IMR-90 (cell line): ENCODE data around the gene SPEF2. TPM values are rescaled to one million over a fixed set of nuclear protein-coding genes. Genes with fewer than 3 reads are reported as not detected.
"Not testable (repeated sequence)": the region's sequence is repeated elsewhere in the genome, so short reads cannot be mapped to it uniquely, and the experiment has no call there.

Source experiments
- ATAC-seq: fragments of 200-7000 bp; cut with Tn5 transposase; 2 replicates; pipeline ENCODE4 v1.9.1; 2020; ENCODE audit warnings: low read depth, mild to moderate bottlenecking, moderate library complexity
- BruUV-seq: library from RNA; stranded (reverse); fragments of 400-500 nt; replicated peaks from 2 replicates; lab custom pipeline; 2021; lab: Mats Ljungman, UMichigan
- CTCF ChIA-PET: fragments of 300-600 bp; formaldehyde crosslinking; extraction: SDS; loops from one replicate; lab custom pipeline; 2021; ENCODE audit warnings: antibody characterized with exemption; lab: Yijun Ruan, JAX
- POLR2A ChIA-PET: fragments of 300-600 bp; sonication (Branson Sonifier 250); formaldehyde crosslinking; loops from one replicate; lab custom pipeline; 2022; ENCODE audit warnings: antibody characterized with exemption; ENCODE audit not compliant: unreplicated experiment; lab: Charles Lee
- DNase-seq: peaks from one replicate; pipeline ENCODE4 v3.0.0; 2013
- H2AFZ ChIP-seq: replicated peaks from 2 replicates; pipeline ENCODE3; 2013; ENCODE audit warnings: low read length, mild to moderate bottlenecking; ENCODE audit not compliant: poor library complexity
- H2AK5ac ChIP-seq: 2 replicates; pipeline ENCODE4 v1.6.1; 2013; ENCODE audit warnings: low read depth, low read length, inconsistent platforms
- H2AK9ac ChIP-seq: replicated peaks from 2 replicates; pipeline ENCODE3; 2013; ENCODE audit warnings: mild to moderate bottlenecking, low read depth, low read length, moderate library complexity; ENCODE audit not compliant: poor library complexity
- H2BK120ac ChIP-seq: 2 replicates; pipeline ENCODE4 v1.6.1; 2013; ENCODE audit warnings: low read depth, low read length, inconsistent platforms
- H2BK15ac ChIP-seq: 3 replicates; pipeline ENCODE4 v1.6.1; 2013; ENCODE audit warnings: low read depth, low read length, inconsistent platforms
- H2BK20ac ChIP-seq: 2 replicates; pipeline ENCODE4 v1.6.1; 2013; ENCODE audit warnings: low read depth, mild to moderate bottlenecking, inconsistent platforms, low read length, moderate library complexity
- H2BK5ac ChIP-seq: 2 replicates; pipeline ENCODE4 v1.6.1; 2013; ENCODE audit warnings: mild to moderate bottlenecking, low read depth, low read length, inconsistent platforms; ENCODE audit not compliant: poor library complexity, severe bottlenecking
- H3K14ac ChIP-seq: replicated peaks from 2 replicates; pipeline ENCODE4 v1.6.1; 2013; ENCODE audit warnings: low read depth, low read length, inconsistent platforms
- H3K18ac ChIP-seq: 2 replicates; pipeline ENCODE4 v1.6.1; 2013; ENCODE audit warnings: low read depth, low read length, control low read depth
- H3K23ac ChIP-seq: 2 replicates; pipeline ENCODE4 v1.6.1; 2013; ENCODE audit warnings: low read depth, low read length, inconsistent platforms
- H3K27ac ChIP-seq: 2 replicates; pipeline ENCODE4 v1.5.1; 2013; ENCODE audit warnings: mild to moderate bottlenecking, control low read depth, low read length; ENCODE audit not compliant: insufficient read depth
- H3K27me3 ChIP-seq: 2 replicates; pipeline ENCODE4 v1.6.1; 2013; ENCODE audit warnings: low read length; ENCODE audit not compliant: control insufficient read depth, insufficient read depth
- H3K36me3 ChIP-seq: 2 replicates; pipeline ENCODE4 v1.6.1; 2013; ENCODE audit warnings: low read length, mixed read lengths; ENCODE audit not compliant: control insufficient read depth, insufficient read depth
- H3K4ac ChIP-seq: 2 replicates; pipeline ENCODE4 v1.6.1; 2013; ENCODE audit warnings: low read depth, low read length, inconsistent platforms
- H3K4me1 ChIP-seq: 2 replicates; pipeline ENCODE4 v1.6.1; 2013; ENCODE audit warnings: low read length, mixed read lengths; ENCODE audit not compliant: control insufficient read depth, insufficient read depth
- H3K4me2 ChIP-seq: 2 replicates; pipeline ENCODE4 v1.6.1; 2013; ENCODE audit warnings: low read depth, mild to moderate bottlenecking, control low read depth, low read length, moderate library complexity
- H3K4me3 ChIP-seq: 2 replicates; pipeline ENCODE4 v1.5.1; 2013; ENCODE audit warnings: low read depth, mild to moderate bottlenecking, control low read depth, low read length, moderate library complexity; ENCODE audit not compliant: insufficient read depth
- H3K56ac ChIP-seq: 2 replicates; pipeline ENCODE4 v1.6.1; 2013; ENCODE audit warnings: low read length, inconsistent platforms; ENCODE audit not compliant: insufficient read depth; ENCODE audit errors: extremely low read depth
- H3K79me1 ChIP-seq, 2 experiments: 2 replicates each; pipeline ENCODE4 v1.6.1; 2013; ENCODE audit warnings: low read length in 2 of 2, inconsistent platforms in 1 of 2, low read depth in 1 of 2
- H3K9ac ChIP-seq: 2 replicates; pipeline ENCODE4 v1.6.1; 2013; ENCODE audit warnings: low read depth, low read length, control low read depth
- H3K9me1 ChIP-seq: 2 replicates; pipeline ENCODE4 v1.6.1; 2013; ENCODE audit warnings: low read length, inconsistent platforms; ENCODE audit not compliant: insufficient read depth
- H3K9me3 ChIP-seq: 2 replicates; pipeline ENCODE4 v1.6.1; 2013; ENCODE audit warnings: low read length; ENCODE audit not compliant: control insufficient read depth, insufficient read depth
- H4K20me1 ChIP-seq: 2 replicates; pipeline ENCODE4 v1.6.1; 2013; ENCODE audit warnings: low read length, inconsistent platforms; ENCODE audit not compliant: insufficient read depth
- H4K5ac ChIP-seq: 2 replicates; pipeline ENCODE4 v1.6.1; 2013; ENCODE audit warnings: mild to moderate bottlenecking, low read depth, low read length, control low read depth
- H4K8ac ChIP-seq, 2 experiments: 2 replicates each; pipeline ENCODE4 v1.6.1; 2013; ENCODE audit warnings: low read depth in 2 of 2, low read length in 2 of 2, control low read depth in 1 of 2, inconsistent platforms in 1 of 2
- H4K91ac ChIP-seq: 2 replicates; pipeline ENCODE4 v1.6.1; 2013; ENCODE audit warnings: low read depth, low read length, inconsistent platforms; ENCODE audit not compliant: insufficient read depth
- WGBS, 2 experiments: methylation state at CpG; one replicate each; pipeline versions ENCODE4 v1.1.5 to v1.1.7; 2013; ENCODE audit warnings: missing lambda C conversion rate in 2 of 2; ENCODE audit not compliant: insufficient read length in 1 of 2; ENCODE audit errors: extremely low coverage in 2 of 2; 5-methylcytosine and 5-hydroxymethylcytosine counted together
- dilution Hi-C: fragments of 300-500 bp; cut with HindIII; formaldehyde crosslinking; loops from one replicate; pipeline ENCODE4 v1.14.3; 2018; ENCODE audit warnings: low sequenced_read_pairs; ENCODE audit not compliant: unreplicated experiment
- in situ Hi-C: fragments of 300-500 bp; cut with MboI; formaldehyde crosslinking; loops from 3 replicates; pipeline ENCODE4 v1.14.3; 2019; ENCODE audit warnings: low sequenced_read_pairs, inconsistent platforms, mixed read lengths
- intact Hi-C: fragments of 100-400 bp; cut with micrococcal nuclease; formaldehyde crosslinking; loops from 2 replicates; pipeline ENCODE4 v1.10.0; 2022
- polyA plus RNA-seq, 3 experiments: library from polyadenylated mRNA; depleted of rRNA; stranded (reverse); fragments of >200 nt; gene quantifications; 2 replicates each; pipeline ENCODE4 v1.2.3, GENCODE V29; 2012; ENCODE audit warnings: low replicate concordance in 1 of 3
- total RNA-seq: library from RNA; depleted of rRNA; stranded (reverse); fragments of >200 nt; gene quantifications from 2 replicates; pipeline ENCODE4 v1.2.3, GENCODE V29; 2012

Gene SPEF2
- total and polyA plus RNA-seq, 2 of the 4 experiments (the other 2 are of a cell fraction), result 1.7 to 2.3 TPM

DNA sequence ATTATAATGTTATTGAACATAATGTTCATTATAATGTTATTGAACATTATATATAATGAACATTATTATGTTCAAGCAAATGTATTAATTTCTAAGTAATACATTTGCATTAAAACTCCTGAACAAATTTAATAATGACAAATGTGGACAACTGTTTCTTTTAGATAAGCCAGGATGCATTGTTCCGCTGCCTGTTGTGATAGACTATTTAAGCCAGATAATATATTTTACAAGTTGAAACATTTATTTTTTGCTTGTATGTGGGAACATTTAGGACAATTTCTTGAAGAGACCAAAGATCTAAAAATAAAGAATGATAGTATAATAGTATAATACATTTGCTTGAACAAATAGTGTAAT is 54.6 kb downstream of the SPEF2 start:
- WGBS, 2 experiments, result no CpG with 5 or more reads among the region's 1 CpG
- H3K9ac ChIP-seq, in situ Hi-C loops, H2BK120ac ChIP-seq, H3K4me2 ChIP-seq, H3K4ac ChIP-seq, H2AFZ ChIP-seq, H4K5ac ChIP-seq, intact Hi-C loops, H2BK15ac ChIP-seq, CTCF ChIA-PET, H3K79me1 ChIP-seq, H3K4me1 ChIP-seq, H3K14ac ChIP-seq, H2BK20ac ChIP-seq, BruUV-seq, H4K91ac ChIP-seq, H2AK9ac ChIP-seq, POLR2A ChIA-PET, dilution Hi-C loops, H3K9me1 ChIP-seq, H3K27me3 ChIP-seq, H3K4me3 ChIP-seq, ATAC-seq, H3K56ac ChIP-seq, H3K18ac ChIP-seq, H2AK5ac ChIP-seq, H3K36me3 ChIP-seq, H3K23ac ChIP-seq, H4K8ac ChIP-seq, H2BK5ac ChIP-seq, DNase-seq, H4K20me1 ChIP-seq, H3K27ac ChIP-seq, H3K9me3 ChIP-seq: not testable (repeated sequence)
